K562 (cell line): ENCODE measurements around the gene LOC101059915.
A peak's percentile ranks its signal among the peaks of the same experiment; 100 is the strongest.
"Not testable (repeated sequence)": the region's sequence is repeated elsewhere in the genome, so short reads cannot be mapped to it uniquely, and the experiment has no call there.

ENCODE experiments used
- ATAC-seq: fragments of 200-7000 bp; cut with Tn5 transposase; 3 replicates; pipeline ENCODE4 v1.9.1; 2020; ENCODE audit warnings: moderate library complexity
- BruUV-seq: library from RNA; stranded (reverse); fragments of 400-500 nt; replicated peaks from 2 replicates; lab custom pipeline; 2021; lab: Mats Ljungman, UMichigan
- CTCF ChIA-PET: fragments of 300-600 bp; formaldehyde crosslinking; extraction: SDS; loops from one replicate; lab custom pipeline; 2021; ENCODE audit warnings: low intra/inter-chr PET ratio; lab: Yijun Ruan, JAX
- POLR2A ChIA-PET: fragments of 300-600, 350-650 bp; sonication (Branson Sonifier 250); formaldehyde crosslinking; extraction: SDS; loops from one replicate; lab custom pipeline; 2021; ENCODE audit warnings: antibody characterized with exemption, inconsistent platforms; lab: Yijun Ruan, JAX
- DNase-seq, 4 experiments: peaks; one replicate each; pipeline versions ENCODE4 v3.0.0 to v3.0.0-alpha.2; 2011 to 2018; ENCODE audit warnings: low spot score in 3 of 4, mixed read lengths in 3 of 4; ENCODE audit errors: extremely low read depth in 1 of 4
- FAIRE-seq: peaks from 2 replicates; lab custom pipeline; 2011; peaks lifted over from hg19 to GRCh38; lab: Jason Lieb, UNC
- H2AFZ ChIP-seq: 2 replicates; pipeline ENCODE4 v1.6.0; 2011; ENCODE audit warnings: low read depth, low read length, control low read depth, inconsistent platforms
- H3K27ac ChIP-seq: fragments of 200-600 bp; 3 replicates; pipeline ENCODE4 v1.8.0; 2011; ENCODE audit warnings: low read depth, mild to moderate bottlenecking, control low read depth, inconsistent platforms, low read length, moderate library complexity, mixed read lengths; ENCODE audit errors: extremely low read depth
- H3K27me3 ChIP-seq, 2 experiments: fragments of 300-600 bp in 1 of 2; 2 replicates in 1 of 2; 3 replicates in 1 of 2; pipeline versions ENCODE4 v1.6.0 to v1.8.0; 2011; ENCODE audit warnings: inconsistent platforms in 2 of 2, low read length in 2 of 2, mild to moderate bottlenecking in 1 of 2, mixed read lengths in 1 of 2, moderate library complexity in 1 of 2; ENCODE audit not compliant: control insufficient read depth in 2 of 2, insufficient read depth in 2 of 2
- H3K36me3 ChIP-seq: fragments of 300-600 bp; 3 replicates; pipeline ENCODE4 v1.8.0; 2011; ENCODE audit warnings: mild to moderate bottlenecking, low read length, inconsistent platforms; ENCODE audit not compliant: control insufficient read depth, insufficient read depth
- H3K4me1 ChIP-seq, 2 experiments: fragments of 200-600 bp in 1 of 2; replicated peaks in 1 of 2; 2 replicates in 1 of 2; 3 replicates in 1 of 2; pipeline versions ENCODE4 v1.5.1 to v1.8.0; 2011; ENCODE audit warnings: inconsistent platforms in 2 of 2, low read length in 2 of 2, mild to moderate bottlenecking in 1 of 2, mixed read lengths in 1 of 2, moderate library complexity in 1 of 2; ENCODE audit not compliant: control insufficient read depth in 2 of 2, insufficient read depth in 2 of 2
- H3K4me2 ChIP-seq: 2 replicates; pipeline ENCODE4 v1.6.1; 2011; ENCODE audit warnings: low read length, control low read depth, inconsistent platforms, mixed read lengths; ENCODE audit not compliant: insufficient read depth
- H3K4me3 ChIP-seq: fragments of 200-600 bp; sonication (generic), shearing (Covaris generic); 2 replicates; pipeline ENCODE4 v1.5.1; 2016; ENCODE audit warnings: control low read depth, inconsistent platforms
- H3K79me2 ChIP-seq: fragments of 200-600 bp; 3 replicates; pipeline ENCODE4 v1.8.0; 2011; ENCODE audit warnings: low read length, inconsistent platforms; ENCODE audit not compliant: control insufficient read depth, insufficient read depth
- H3K9ac ChIP-seq, 2 experiments: 2 replicates each; pipeline versions ENCODE4 v1.6.0 to v1.6.1; 2011; ENCODE audit warnings: low read depth in 2 of 2, low read length in 2 of 2, control low read depth in 1 of 2, inconsistent platforms in 1 of 2, mild to moderate bottlenecking in 1 of 2, mixed read lengths in 1 of 2; ENCODE audit not compliant: insufficient read depth in 1 of 2
- H3K9me1 ChIP-seq: one replicate; pipeline ENCODE4 v1.6.0; 2011; ENCODE audit warnings: inconsistent platforms, mild to moderate bottlenecking, low read length, moderate library complexity; ENCODE audit not compliant: control insufficient read depth, insufficient read depth
- H3K9me3 ChIP-seq: replicated peaks from 2 replicates; pipeline ENCODE4 v1.5.1; 2011; ENCODE audit warnings: low read depth, low read length, inconsistent platforms; ENCODE audit not compliant: control insufficient read depth, insufficient read depth
- H4K20me1 ChIP-seq: replicated peaks from 2 replicates; pipeline ENCODE4 v1.6.1; 2011; ENCODE audit warnings: low read length, inconsistent platforms, mixed read lengths; ENCODE audit not compliant: control insufficient read depth, insufficient read depth
- WGBS: fragments of 100-300 bp; shearing (Covaris generic); methylation state at CpG from one replicate; pipeline ENCODE4 v1.1.6; 2016; ENCODE audit warnings: low coverage, mixed read lengths; ENCODE audit not compliant: insufficient coverage; ENCODE audit errors: missing lambda C conversion rate; 5-methylcytosine and 5-hydroxymethylcytosine counted together
- in situ Hi-C: fragments of 300-500 bp; cut with MboI; formaldehyde crosslinking; loops from 4 replicates; pipeline ENCODE4 v1.15.0; 2018; ENCODE audit warnings: inconsistent platforms, mixed read lengths
- intact Hi-C: fragments of 100-400 bp; cut with micrococcal nuclease; formaldehyde crosslinking; loops from 2 replicates; pipeline ENCODE4 v1.14.2; 2022

LOC101059915 gene

GRCh38 chrX:71716323-71716722 lies 49.0 kb downstream of the LOC101059915 start:
- H4K20me1 ChIP-seq, DNase-seq, H2AFZ ChIP-seq, CTCF ChIA-PET, H3K9me1 ChIP-seq, H3K4me2 ChIP-seq, ATAC-seq, in situ Hi-C loops, POLR2A ChIA-PET, H3K27me3 ChIP-seq, H3K4me1 ChIP-seq, H3K79me2 ChIP-seq, H3K4me3 ChIP-seq, H3K36me3 ChIP-seq, H3K9me3 ChIP-seq, H3K9ac ChIP-seq, BruUV-seq, H3K27ac ChIP-seq, intact Hi-C loops: not testable (repeated sequence)
- WGBS = no CpG with 5 or more reads among the region's 12 CpGs
- peak; percentile 56 for FAIRE-seq

GRCh38 chrX:71718185-71718584 lies 50.8 kb downstream of the LOC101059915 start, which contains the start of gene CXorf49:
Gene CXorf49 (minus strand): TSS chrX:71718285. CDS start chrX:71718151, 134 bp downstream.
- WGBS = no CpG with 5 or more reads among the region's 30 CpGs
- H3K4me2 ChIP-seq, H3K27me3 ChIP-seq, H3K36me3 ChIP-seq, in situ Hi-C loops, ATAC-seq, H2AFZ ChIP-seq, H3K4me1 ChIP-seq, DNase-seq, FAIRE-seq, H3K9ac ChIP-seq, H4K20me1 ChIP-seq, H3K79me2 ChIP-seq, H3K9me3 ChIP-seq, intact Hi-C loops, BruUV-seq, CTCF ChIA-PET, H3K4me3 ChIP-seq, POLR2A ChIA-PET, H3K9me1 ChIP-seq, H3K27ac ChIP-seq: not testable (repeated sequence)

GRCh38 chrX:71719195-71719594 lies 51.8 kb downstream of the LOC101059915 start:
- no CpG with 5 or more reads among the region's 30 CpGs for WGBS
- in situ Hi-C loops, H3K9ac ChIP-seq, H3K36me3 ChIP-seq, H3K9me3 ChIP-seq, H3K4me2 ChIP-seq, H2AFZ ChIP-seq, H3K9me1 ChIP-seq, H4K20me1 ChIP-seq, H3K4me1 ChIP-seq, ATAC-seq, H3K27me3 ChIP-seq, CTCF ChIA-PET, H3K79me2 ChIP-seq, FAIRE-seq, POLR2A ChIA-PET, intact Hi-C loops, DNase-seq, H3K4me3 ChIP-seq, H3K27ac ChIP-seq, BruUV-seq: not testable (repeated sequence)

GRCh38 chrX:71720289-71720886 lies 53.0 kb downstream of the LOC101059915 start:
- H3K9me3 ChIP-seq, H4K20me1 ChIP-seq, H3K27ac ChIP-seq, H3K4me2 ChIP-seq, H3K9ac ChIP-seq, H2AFZ ChIP-seq, ATAC-seq, H3K4me1 ChIP-seq, POLR2A ChIA-PET, FAIRE-seq, H3K79me2 ChIP-seq, intact Hi-C loops, H3K4me3 ChIP-seq, in situ Hi-C loops, H3K9me1 ChIP-seq, DNase-seq, H3K36me3 ChIP-seq, CTCF ChIA-PET, H3K27me3 ChIP-seq, BruUV-seq: not testable (repeated sequence)
- WGBS = no CpG with 5 or more reads among the region's 20 CpGs
